ENCODE measurements around the gene SCYGR4.

Gene SCYGR4

DNA sequence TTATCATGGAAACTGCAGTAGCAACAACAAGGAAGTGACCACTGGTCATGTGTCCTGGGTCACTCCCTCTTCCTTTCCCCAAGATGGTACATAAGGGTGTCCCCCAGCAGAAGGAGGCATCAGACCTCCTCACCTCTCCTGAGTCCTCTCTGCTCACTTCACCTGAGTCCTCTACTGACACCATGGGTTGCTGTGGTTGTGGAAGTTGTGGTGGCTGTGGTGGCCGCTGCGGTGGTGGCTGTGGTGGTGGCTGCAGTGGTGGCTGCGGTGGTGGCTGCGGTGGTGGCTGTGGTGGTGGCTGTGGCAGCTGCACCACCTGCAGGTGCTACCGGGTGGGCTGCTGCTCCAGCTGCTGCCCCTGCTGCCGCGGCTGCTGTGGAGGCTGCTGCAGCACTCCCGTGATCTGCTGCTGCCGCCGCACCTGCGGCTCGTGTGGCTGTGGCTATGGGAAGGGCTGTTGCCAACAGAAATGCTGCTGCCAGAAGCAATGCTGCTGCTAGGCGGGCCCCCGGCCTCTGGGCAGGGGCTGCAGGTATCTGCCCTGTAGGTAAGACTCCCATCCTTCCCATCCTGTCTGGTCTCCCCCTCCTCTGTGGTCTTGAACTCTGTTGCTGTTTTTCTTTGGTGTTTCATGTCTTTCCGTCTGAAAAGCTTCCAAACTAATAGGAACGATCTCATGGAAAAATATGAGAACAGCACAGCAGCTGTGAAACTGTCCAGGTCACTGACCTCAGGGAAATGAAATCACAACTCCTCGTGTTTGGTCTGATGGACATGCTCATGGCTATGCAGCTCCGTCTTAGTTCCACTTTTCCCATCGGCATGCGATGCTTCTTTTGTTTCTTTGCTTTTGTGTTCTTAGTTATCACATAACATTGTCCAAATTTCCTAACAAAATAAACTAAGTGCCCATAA, at the start of gene SCYGR4:
SCYGR4 (plus strand) TSS at position 183 of the 915 bp plus-strand sequence; CDS start at position 183, 0 bp downstream.
- Histone ChIP-seq H3K27me3 (ENCODE audit: insufficient read depth, low read length) (no peaks in the 10 kb centered on the region; the same call in 1 of the 2 replicates), H3K27ac (ENCODE audit: low read length) (no peak within 1 kb of the TSS), H3K36me3 (ENCODE audit: insufficient read depth, low read depth, low read length) (no peaks in the 10 kb centered on the region), H3K4me3 (ENCODE audit: low read length) (no peak within 1 kb of the TSS), H3K9ac (ENCODE audit: low read depth, low read length) (no peak within 1 kb of the TSS), H3K9me3 (ENCODE audit: insufficient read depth, low read depth, low read length) (no peaks in the 10 kb centered on the region), H3K4me1 (ENCODE audit: insufficient read depth, low read length) (peaks cover 10% of the 10 kb centered on the region; the same call in 1 of the 2 replicates)

DNA sequence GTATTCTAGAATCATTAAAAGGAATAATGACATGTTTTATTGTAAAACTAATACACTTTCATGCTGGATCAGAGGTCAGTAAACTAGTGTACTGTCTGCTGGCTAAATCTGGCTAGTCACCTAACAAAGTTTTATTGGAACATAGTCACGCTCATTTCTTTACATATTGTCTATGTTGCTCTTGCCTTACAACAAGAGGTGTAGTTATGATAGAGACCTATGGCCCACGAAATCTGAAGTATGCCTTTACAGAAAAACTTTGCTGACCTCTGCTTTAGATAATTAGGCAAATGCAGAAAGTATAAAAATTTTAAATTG, 48.5 kb upstream of the SCYGR4 start:
- Histone ChIP-seq H3K4me3 (ENCODE audit: low read length) (no peak overlapping the region), H3K4me1 (ENCODE audit: insufficient read depth, low read length) (no peaks in the 10 kb centered on the region; the same call in 1 of the 2 replicates), H3K27me3 (ENCODE audit: insufficient read depth, low read length) (no peaks in the 10 kb centered on the region), H3K9me3 (ENCODE audit: insufficient read depth, low read depth, low read length) (no peaks in the 10 kb centered on the region), H3K36me3 (ENCODE audit: insufficient read depth, low read depth, low read length) (no peaks in the 10 kb centered on the region), H3K9ac (ENCODE audit: low read depth, low read length) (no peak overlapping the region), H3K27ac (ENCODE audit: low read length) (no peak overlapping the region)

DNA sequence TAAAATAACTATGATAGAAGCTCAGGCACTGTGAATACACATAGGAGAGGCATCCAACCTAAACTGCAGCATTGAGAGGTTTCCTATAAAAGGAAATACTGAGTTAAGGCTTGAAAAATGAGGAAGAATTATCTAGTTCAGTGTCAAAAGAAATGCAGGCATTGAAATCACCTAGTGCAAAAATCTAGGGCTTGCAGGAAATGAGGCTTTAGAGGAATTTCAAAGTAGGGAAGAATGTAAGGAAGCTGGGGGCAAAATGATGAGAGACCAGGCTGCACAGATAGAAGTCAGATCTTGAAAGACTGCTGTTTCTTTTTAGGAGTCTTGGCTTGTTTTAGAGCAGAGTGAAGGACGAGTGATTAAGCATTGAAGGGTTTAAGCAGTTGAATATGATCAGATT, 46.7 kb upstream of the SCYGR4 start:
- H3K9ac ChIP-seq (ENCODE audit: low read depth, low read length): no peak overlapping the region
- H3K4me3 ChIP-seq (ENCODE audit: low read length): no peak overlapping the region
- no peaks in the 10 kb centered on the region for H3K27me3 ChIP-seq (ENCODE audit: insufficient read depth, low read length)
- H3K4me1 ChIP-seq (ENCODE audit: insufficient read depth, low read length): no peaks in the 10 kb centered on the region
- no peaks in the 10 kb centered on the region for H3K36me3 ChIP-seq (ENCODE audit: insufficient read depth, low read depth, low read length)
- no peaks in the 10 kb centered on the region for H3K9me3 ChIP-seq (ENCODE audit: insufficient read depth, low read depth, low read length)
- H3K27ac ChIP-seq (ENCODE audit: low read length): no peak overlapping the region

DNA sequence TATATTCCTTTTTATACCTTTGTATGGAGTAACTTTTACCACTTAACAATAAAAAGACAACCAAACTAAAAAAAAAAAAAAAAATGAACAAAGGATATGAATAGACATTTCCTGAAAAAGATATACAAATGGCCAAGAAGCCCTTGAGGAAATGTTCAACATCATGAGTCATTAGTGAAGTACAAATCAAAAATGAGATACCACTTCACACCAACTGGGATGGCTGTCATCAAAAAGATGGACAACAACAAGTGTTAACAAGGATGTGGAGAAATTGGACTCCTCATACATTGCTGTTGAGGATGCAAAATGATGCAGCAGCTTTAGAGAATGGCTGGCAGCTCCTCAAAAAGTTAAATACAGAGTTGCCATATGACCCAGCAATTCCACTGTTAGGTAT, 41.2 kb upstream of the SCYGR4 start:
- H3K9ac ChIP-seq (ENCODE audit: low read depth, low read length): no peak overlapping the region
- H3K4me3 ChIP-seq (ENCODE audit: low read length): no peak overlapping the region
- no peaks in the 10 kb centered on the region for H3K36me3 ChIP-seq (ENCODE audit: insufficient read depth, low read depth, low read length)
- peaks cover 11% of the 10 kb centered on the region; the same call in 1 of the 2 replicates for H3K4me1 ChIP-seq (ENCODE audit: insufficient read depth, low read length)
- H3K9me3 ChIP-seq (ENCODE audit: insufficient read depth, low read depth, low read length): no peaks in the 10 kb centered on the region
- no peak overlapping the region for H3K27ac ChIP-seq (ENCODE audit: low read length)
- H3K27me3 ChIP-seq (ENCODE audit: insufficient read depth, low read length): no peaks in the 10 kb centered on the region

- no peak overlapping the region for H3K4me3 ChIP-seq (ENCODE audit: low read length)
- H3K4me1 ChIP-seq (ENCODE audit: insufficient read depth, low read length): peaks cover 11% of the 10 kb centered on the region; the same call in 1 of the 2 replicates
- H3K27me3 ChIP-seq (ENCODE audit: insufficient read depth, low read length): no peaks in the 10 kb centered on the region
- H3K36me3 ChIP-seq (ENCODE audit: insufficient read depth, low read depth, low read length): no peaks in the 10 kb centered on the region
- H3K9me3 ChIP-seq (ENCODE audit: insufficient read depth, low read depth, low read length): peaks cover 3% of the 10 kb centered on the region; the same call in 1 of the 2 replicates
- no peak overlapping the region for H3K9ac ChIP-seq (ENCODE audit: low read depth, low read length)
- no peak overlapping the region for H3K27ac ChIP-seq (ENCODE audit: low read length)
Measured at GRCh38 chr2:227576812-227577211, 40.5 kb upstream of the SCYGR4 start.

- Histone ChIP-seq H3K4me1 (ENCODE audit: insufficient read depth, low read length) (peaks cover 11% of the 10 kb centered on the region; the same call in 1 of the 2 replicates), H3K4me3 (ENCODE audit: low read length) (no peak overlapping the region), H3K27ac (ENCODE audit: low read length) (no peak overlapping the region), H3K9ac (ENCODE audit: low read depth, low read length) (no peak overlapping the region), H3K27me3 (ENCODE audit: insufficient read depth, low read length) (no peaks in the 10 kb centered on the region), H3K36me3 (ENCODE audit: insufficient read depth, low read depth, low read length) (no peaks in the 10 kb centered on the region), H3K9me3 (ENCODE audit: insufficient read depth, low read depth, low read length) (peaks cover 10% of the 10 kb centered on the region; the same call in 1 of the 2 replicates)
Measured at GRCh38 chr2:227577555-227577954, 39.7 kb upstream of the SCYGR4 start.

GRCh38 chr2:227578642-227579041, 38.7 kb upstream of the SCYGR4 start:
- Histone ChIP-seq H3K27me3 (ENCODE audit: insufficient read depth, low read length) (no peaks in the 10 kb centered on the region), H3K9me3 (ENCODE audit: insufficient read depth, low read depth, low read length) (peaks cover 16% of the 10 kb centered on the region; the same call in 1 of the 2 replicates), H3K36me3 (ENCODE audit: insufficient read depth, low read depth, low read length) (no peaks in the 10 kb centered on the region), H3K27ac (ENCODE audit: low read length) (no peak overlapping the region), H3K9ac (ENCODE audit: low read depth, low read length) (no peak overlapping the region), H3K4me1 (ENCODE audit: insufficient read depth, low read length) (peaks cover 11% of the 10 kb centered on the region; the same call in 1 of the 2 replicates), H3K4me3 (ENCODE audit: low read length) (no peak overlapping the region)

GRCh38 chr2:227579791-227580190, 37.5 kb upstream of the SCYGR4 start:
- Histone ChIP-seq H3K36me3 (ENCODE audit: insufficient read depth, low read depth, low read length) (no peaks in the 10 kb centered on the region), H3K4me1 (ENCODE audit: insufficient read depth, low read length) (peaks cover 11% of the 10 kb centered on the region; the same call in 1 of the 2 replicates), H3K4me3 (ENCODE audit: low read length) (no peak overlapping the region), H3K9ac (ENCODE audit: low read depth, low read length) (no peak overlapping the region), H3K27me3 (ENCODE audit: insufficient read depth, low read length) (no peaks in the 10 kb centered on the region), H3K27ac (ENCODE audit: low read length) (no peak overlapping the region), H3K9me3 (ENCODE audit: insufficient read depth, low read depth, low read length) (peaks cover 16% of the 10 kb centered on the region; the same call in 1 of the 2 replicates)

GRCh38 chr2:227582369-227582768, 34.9 kb upstream of the SCYGR4 start:
- H3K4me1 ChIP-seq (ENCODE audit: insufficient read depth, low read length): peaks cover 5% of the 10 kb centered on the region; the same call in 1 of the 2 replicates
- H3K4me3 ChIP-seq (ENCODE audit: low read length): no peak overlapping the region
- H3K9ac ChIP-seq (ENCODE audit: low read depth, low read length): no peak overlapping the region
- H3K36me3 ChIP-seq (ENCODE audit: insufficient read depth, low read depth, low read length): no peaks in the 10 kb centered on the region
- H3K27me3 ChIP-seq (ENCODE audit: insufficient read depth, low read length): no peaks in the 10 kb centered on the region
- peaks cover 16% of the 10 kb centered on the region; the same call in 1 of the 2 replicates for H3K9me3 ChIP-seq (ENCODE audit: insufficient read depth, low read depth, low read length)
- no peak overlapping the region for H3K27ac ChIP-seq (ENCODE audit: low read length)

DNA sequence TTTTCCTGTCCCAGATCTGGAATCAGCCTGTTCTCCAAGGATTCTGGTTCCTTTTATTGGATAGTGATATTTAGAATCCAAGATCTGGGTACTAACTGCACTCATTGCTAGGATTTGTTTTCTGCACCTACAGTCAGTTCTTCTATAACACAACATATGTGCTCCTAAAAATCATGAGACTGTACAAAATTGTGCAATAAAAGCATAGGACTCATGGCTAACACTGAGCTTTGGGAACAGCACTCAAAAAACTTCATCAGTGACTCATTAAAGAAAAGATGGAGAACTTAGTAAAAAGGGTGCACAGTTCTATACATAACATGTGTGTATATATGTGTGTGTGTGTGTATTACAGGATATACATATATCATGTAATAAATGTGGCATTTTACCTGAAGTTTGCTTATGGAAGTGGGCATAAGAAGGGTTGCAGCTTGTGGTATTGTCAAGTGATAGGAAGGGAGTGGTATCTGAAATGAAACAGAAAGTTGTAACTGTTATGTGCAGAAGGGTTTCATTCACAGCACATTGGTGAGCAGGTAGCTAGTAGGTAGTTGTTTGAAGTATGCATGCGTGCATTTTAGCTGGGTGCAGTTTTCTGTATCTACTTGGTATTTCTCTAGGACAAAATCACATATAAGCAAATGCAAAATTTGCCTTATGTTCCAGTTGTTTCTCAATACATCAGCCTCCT, 24.5 kb upstream of the SCYGR4 start:
- no peak overlapping the region for H3K27ac ChIP-seq (ENCODE audit: low read length)
- H3K9me3 ChIP-seq (ENCODE audit: insufficient read depth, low read depth, low read length): no peaks in the 10 kb centered on the region
- no peak overlapping the region for H3K4me3 ChIP-seq (ENCODE audit: low read length)
- H3K27me3 ChIP-seq (ENCODE audit: insufficient read depth, low read length): no peaks in the 10 kb centered on the region
- no peak overlapping the region for H3K9ac ChIP-seq (ENCODE audit: low read depth, low read length)
- peaks cover 2% of the 10 kb centered on the region; the same call in 1 of the 2 replicates for H3K4me1 ChIP-seq (ENCODE audit: insufficient read depth, low read length)
- H3K36me3 ChIP-seq (ENCODE audit: insufficient read depth, low read depth, low read length): no peaks in the 10 kb centered on the region

DNA sequence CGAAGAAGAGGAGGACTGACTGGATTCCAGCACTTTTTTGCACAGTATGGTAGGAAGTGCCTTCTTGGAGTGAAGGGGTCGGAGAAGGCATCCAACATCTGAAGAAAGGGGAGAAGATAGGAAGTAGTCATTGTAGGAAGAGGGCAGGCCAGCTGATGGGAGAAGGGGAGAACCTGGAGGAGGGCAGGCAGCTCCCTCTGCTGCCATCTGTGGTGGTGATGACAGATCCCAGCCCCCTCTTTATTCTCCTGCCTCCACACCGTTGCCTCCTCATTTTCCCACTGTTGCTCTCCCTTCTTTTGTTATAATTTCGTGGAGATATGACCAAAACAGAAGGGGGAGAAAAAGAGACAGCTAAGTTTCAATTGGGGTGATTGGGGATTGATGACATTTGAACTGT, 21.5 kb upstream of the SCYGR4 start:
- H3K4me3 ChIP-seq (ENCODE audit: low read length): no peak overlapping the region

More for the DNA sequence above, 21.5 kb upstream of the SCYGR4 start:
- Histone ChIP-seq H3K27me3 (ENCODE audit: insufficient read depth, low read length) (no peaks in the 10 kb centered on the region), H3K4me1 (ENCODE audit: insufficient read depth, low read length) (peaks cover 7% of the 10 kb centered on the region; the same call in 1 of the 2 replicates), H3K9ac (ENCODE audit: low read depth, low read length) (no peak overlapping the region), H3K9me3 (ENCODE audit: insufficient read depth, low read depth, low read length) (no peaks in the 10 kb centered on the region), H3K27ac (ENCODE audit: low read length) (no peak overlapping the region), H3K36me3 (ENCODE audit: insufficient read depth, low read depth, low read length) (no peaks in the 10 kb centered on the region)

All from iPS-20b (cell line).